ENCODE measurements around the gene DYRK3.
"Not testable (repeated sequence)": the region's sequence is repeated elsewhere in the genome, so short reads cannot be mapped to it uniquely, and the experiment has no call there.

The DYRK3 gene

GRCh38 chr1:206606867-206607266, 28.5 kb upstream of the DYRK3 start:
- DNase-seq (ENCODE audit: low read depth): peak; percentile 70
- TF ChIP-seq, protein P1, sequence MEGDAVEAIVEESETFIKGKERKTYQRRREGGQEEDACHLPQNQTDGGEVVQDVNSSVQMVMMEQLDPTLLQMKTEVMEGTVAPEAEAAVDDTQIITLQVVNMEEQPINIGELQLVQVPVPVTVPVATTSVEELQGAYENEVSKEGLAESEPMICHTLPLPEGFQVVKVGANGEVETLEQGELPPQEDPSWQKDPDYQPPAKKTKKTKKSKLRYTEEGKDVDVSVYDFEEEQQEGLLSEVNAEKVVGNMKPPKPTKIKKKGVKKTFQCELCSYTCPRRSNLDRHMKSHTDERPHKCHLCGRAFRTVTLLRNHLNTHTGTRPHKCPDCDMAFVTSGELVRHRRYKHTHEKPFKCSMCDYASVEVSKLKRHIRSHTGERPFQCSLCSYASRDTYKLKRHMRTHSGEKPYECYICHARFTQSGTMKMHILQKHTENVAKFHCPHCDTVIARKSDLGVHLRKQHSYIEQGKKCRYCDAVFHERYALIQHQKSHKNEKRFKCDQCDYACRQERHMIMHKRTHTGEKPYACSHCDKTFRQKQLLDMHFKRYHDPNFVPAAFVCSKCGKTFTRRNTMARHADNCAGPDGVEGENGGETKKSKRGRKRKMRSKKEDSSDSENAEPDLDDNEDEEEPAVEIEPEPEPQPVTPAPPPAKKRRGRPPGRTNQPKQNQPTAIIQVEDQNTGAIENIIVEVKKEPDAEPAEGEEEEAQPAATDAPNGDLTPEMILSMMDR (conservative IDR thresholded peaks at IDR 0.05; ENCODE audit: low read depth, low read length): peak; percentile 76
- H3K4me3 ChIP-seq (ENCODE audit: low read depth, low read length): no peak overlapping the region

- no peak overlapping the region for H3K4me3 ChIP-seq (ENCODE audit: low read depth, low read length)
- peak; percentile 57 for DNase-seq (ENCODE audit: low read depth)
- TF ChIP-seq, protein P1 (conservative IDR thresholded peaks at IDR 0.05; ENCODE audit: low read depth, low read length): peak; percentile 87
These were observed 27.1 kb upstream of the DYRK3 start for GRCh38 chr1:206608108-206608698.

- DNase-seq (ENCODE audit: low read depth): peak; percentile 21
- no peak overlapping the region for H3K4me3 ChIP-seq (ENCODE audit: low read depth, low read length)
- TF ChIP-seq, protein P1 (conservative IDR thresholded peaks at IDR 0.05; ENCODE audit: low read depth, low read length): no peak
These were observed 25.9 kb upstream of the DYRK3 start for GRCh38 chr1:206609229-206609991.

GRCh38 chr1:206612129-206612876, 23.0 kb upstream of the DYRK3 start, which contains the start of gene EIF2D:
TSS of gene EIF2D (minus strand) at chr1:206612465. CDS start at chr1:206612342, 123 bp downstream.
- H3K4me3 ChIP-seq (ENCODE audit: low read depth, low read length): peak within 1 kb of the TSS; percentile 89
- TF ChIP-seq, protein P1 (conservative IDR thresholded peaks at IDR 0.05; ENCODE audit: low read depth, low read length): peak; percentile 76

DNA sequence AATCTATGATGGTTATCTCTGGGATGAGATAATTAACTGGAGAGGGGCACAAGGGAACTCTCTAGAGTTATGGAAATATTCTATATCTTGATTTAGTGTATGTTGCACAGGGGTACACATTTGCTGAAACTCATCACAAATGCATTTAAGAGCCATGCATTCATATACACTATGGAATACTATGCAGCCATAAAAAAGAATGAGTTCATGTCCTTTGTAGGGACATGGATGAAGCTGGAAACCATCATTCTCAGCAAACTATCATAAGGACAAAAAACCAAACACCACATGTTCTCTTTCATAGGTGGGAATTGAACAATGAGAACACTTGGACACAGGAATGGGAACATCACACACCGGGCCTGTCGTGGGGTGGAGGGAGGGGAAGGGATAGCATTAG, 8.9 kb upstream of the DYRK3 start:
- DNase-seq (ENCODE audit: low read depth); H3K4me3 ChIP-seq (ENCODE audit: low read depth, low read length): not testable (repeated sequence)

More at GRCh38 chr1:206612129-206612876, 23.0 kb upstream of the DYRK3 start, which contains the start of gene EIF2D:
- peak; percentile 94 for DNase-seq (ENCODE audit: low read depth)

- H3K4me3 ChIP-seq (ENCODE audit: low read depth, low read length): no peak overlapping the region
- no peak for DNase-seq (ENCODE audit: low read depth)
- TF ChIP-seq, protein P1 (conservative IDR thresholded peaks at IDR 0.05; ENCODE audit: low read depth, low read length): no peak
These were observed 6.4 kb upstream of the DYRK3 start for GRCh38 chr1:206628916-206629315.

DNA sequence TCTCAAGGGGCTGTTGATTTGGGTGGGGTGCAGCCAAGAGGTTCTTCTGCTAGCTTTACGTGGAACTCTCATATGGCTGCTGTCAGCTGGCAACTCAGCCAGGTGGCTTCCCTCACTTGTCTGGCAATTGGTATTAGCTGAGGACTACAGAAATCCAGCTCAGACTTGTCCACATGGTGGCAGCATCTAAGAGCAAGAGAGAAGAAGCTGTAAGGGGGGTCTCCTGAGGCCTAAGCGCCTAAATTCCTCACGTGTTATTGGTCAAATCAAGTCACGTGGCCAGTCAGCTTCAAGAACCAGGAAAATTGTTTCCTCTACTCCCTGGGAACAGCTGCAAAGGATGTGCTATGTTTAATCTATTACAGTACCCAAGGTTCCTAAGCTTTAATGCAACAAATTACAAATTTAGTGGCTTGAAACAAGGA, 4.2 kb upstream of the DYRK3 start:
- no peak overlapping the region for H3K4me3 ChIP-seq (ENCODE audit: low read depth, low read length)
- DNase-seq (ENCODE audit: low read depth): peak; percentile 97
- TF ChIP-seq, protein P1 (conservative IDR thresholded peaks at IDR 0.05; ENCODE audit: low read depth, low read length): peak; percentile 81
